Endothelial cell (in vitro differentiated cells): ENCODE data around the gene CDIP1. TPM values are rescaled to one million over a fixed set of nuclear protein-coding genes. Genes with fewer than 3 reads are reported as not detected.

ENCODE experiments used
- DNase-seq: peaks from one replicate; pipeline ENCODE4 v3.0.0; 2021; ENCODE audit warnings: low spot score
- H3K27ac Mint-ChIP-seq: one replicate; pipeline ENCODE4 v1.8.0; 2021; ENCODE audit warnings: mixed read lengths, inconsistent platforms; ENCODE audit not compliant: unreplicated experiment
- H3K27me3 Mint-ChIP-seq: one replicate; pipeline ENCODE4 v1.8.0; 2021; ENCODE audit warnings: mild to moderate bottlenecking, moderate library complexity, mixed read lengths, inconsistent platforms; ENCODE audit not compliant: unreplicated experiment
- H3K36me3 Mint-ChIP-seq: one replicate; pipeline ENCODE4 v1.8.0; 2021; ENCODE audit warnings: mild to moderate bottlenecking, low read depth, mixed read lengths, inconsistent platforms; ENCODE audit not compliant: unreplicated experiment
- H3K4me1 Mint-ChIP-seq: one replicate; pipeline ENCODE4 v1.8.0; 2021; ENCODE audit warnings: mild to moderate bottlenecking, mixed read lengths, inconsistent platforms; ENCODE audit not compliant: unreplicated experiment
- H3K4me3 Mint-ChIP-seq: one replicate; pipeline ENCODE4 v1.8.0; 2021; ENCODE audit warnings: mild to moderate bottlenecking, mixed read lengths, inconsistent platforms; ENCODE audit not compliant: unreplicated experiment
- H3K9me3 Mint-ChIP-seq: one replicate; pipeline ENCODE4 v1.8.0; 2021; ENCODE audit warnings: mixed read lengths, inconsistent platforms; ENCODE audit not compliant: unreplicated experiment
- CTCF ChIP-seq: fragments of 200-600 bp; sonication (generic); IDR thresholded peaks from one replicate; pipeline ENCODE4 v1.5.0; 2021; ENCODE audit warnings: antibody characterized with exemption; ENCODE audit not compliant: unreplicated experiment
- total RNA-seq: library from RNA; stranded (reverse); fragmentation: NEBNext Ultra II Directional; extraction: Animal tissue kit (Norgen Biotek cat#: 25700); gene quantifications from one replicate; pipeline ENCODE4 v1.2.1, GENCODE V29; 2021; ENCODE audit not compliant: unreplicated experiment

The CDIP1 gene
- total RNA-seq, 1 donor from 2014 or later, result 25.6 TPM

- no peaks in the 10 kb centered on the region for H3K9me3 Mint-ChIP-seq
- no peak overlapping the region for H3K27ac Mint-ChIP-seq
- H3K36me3 Mint-ChIP-seq, result no peaks in the 10 kb centered on the region
- no peak overlapping the region for H3K4me3 Mint-ChIP-seq
- peaks cover 2% of the 10 kb centered on the region for H3K27me3 Mint-ChIP-seq
- TF ChIP-seq CTCF, result no peak
- no peak for DNase-seq
- H3K4me1 Mint-ChIP-seq, result no peaks in the 10 kb centered on the region
Observed at GRCh38 chr16:4570086-4570485, 31.5 kb upstream of the CDIP1 start.

- no peak for DNase-seq
- Mint-ChIP-seq H3K4me1 (no peaks in the 10 kb centered on the region), H3K4me3 (no peak overlapping the region), H3K9me3 (no peaks in the 10 kb centered on the region), H3K27me3 (peaks cover 1% of the 10 kb centered on the region), H3K27ac (no peak overlapping the region), H3K36me3 (no peaks in the 10 kb centered on the region)
- TF ChIP-seq CTCF, result no peak
Observed at GRCh38 chr16:4566144-4566543, 27.6 kb upstream of the CDIP1 start.

GRCh38 chr16:4564661-4565267 lies 26.2 kb upstream of the CDIP1 start:
- H3K4me3 Mint-ChIP-seq, result no peak overlapping the region
- H3K9me3 Mint-ChIP-seq, result no peaks in the 10 kb centered on the region
- no peak for DNase-seq
- no peak overlapping the region for H3K27ac Mint-ChIP-seq
- peaks cover 1% of the 10 kb centered on the region for H3K27me3 Mint-ChIP-seq
- H3K4me1 Mint-ChIP-seq, result no peaks in the 10 kb centered on the region
- no peak for TF ChIP-seq CTCF
- no peaks in the 10 kb centered on the region for H3K36me3 Mint-ChIP-seq

GRCh38 chr16:4561596-4561995 lies 23.0 kb upstream of the CDIP1 start:
- Mint-ChIP-seq H3K9me3 (no peaks in the 10 kb centered on the region), H3K4me3 (no peak overlapping the region), H3K27me3 (peaks cover 1% of the 10 kb centered on the region), H3K36me3 (no peaks in the 10 kb centered on the region), H3K27ac (no peak overlapping the region), H3K4me1 (no peaks in the 10 kb centered on the region)
- no peak for DNase-seq
- TF ChIP-seq CTCF, result no peak

- H3K4me3 Mint-ChIP-seq, result no peak overlapping the region
- H3K27ac Mint-ChIP-seq, result no peak overlapping the region
- H3K27me3 Mint-ChIP-seq, result no peaks in the 10 kb centered on the region
- no peaks in the 10 kb centered on the region for H3K4me1 Mint-ChIP-seq
- H3K9me3 Mint-ChIP-seq, result no peaks in the 10 kb centered on the region
- no peak for TF ChIP-seq CTCF
- DNase-seq, result no peak
- H3K36me3 Mint-ChIP-seq, result no peaks in the 10 kb centered on the region
Observed at GRCh38 chr16:4557973-4558372, 19.4 kb upstream of the CDIP1 start.
